Mesothelial cell of epicardium (in vitro differentiated cells): ENCODE results near the gene DMXL1. TPM values are rescaled to one million over a fixed set of nuclear protein-coding genes. Genes with fewer than 3 reads are reported as not detected.

ENCODE experiments used
- DNase-seq, 2 experiments: peaks; one replicate each; pipeline ENCODE4 v3.0.0; 2021; ENCODE audit warnings: low spot score in 2 of 2; ENCODE audit not compliant: unreplicated experiment in 2 of 2
- H3K27ac Mint-ChIP-seq: 2 replicates; pipeline ENCODE4 v1.8.0; 2021; ENCODE audit warnings: mixed read lengths
- H3K27me3 Mint-ChIP-seq: 2 replicates; pipeline ENCODE4 v1.8.0; 2021; ENCODE audit warnings: low read depth, mixed read lengths
- H3K36me3 Mint-ChIP-seq: 2 replicates; pipeline ENCODE4 v1.8.0; 2021; ENCODE audit warnings: mixed read lengths
- H3K4me1 Mint-ChIP-seq: 2 replicates; pipeline ENCODE4 v1.8.0; 2021; ENCODE audit warnings: mixed read lengths
- H3K4me3 Mint-ChIP-seq: 2 replicates; pipeline ENCODE4 v1.8.0; 2021; ENCODE audit warnings: mild to moderate bottlenecking, moderate library complexity, mixed read lengths
- H3K9me3 Mint-ChIP-seq: 2 replicates; pipeline ENCODE4 v1.8.0; 2021; ENCODE audit warnings: mixed read lengths
- total RNA-seq: library from RNA; stranded (reverse); gene quantifications from 3 replicates; pipeline ENCODE4 v1.2.1, GENCODE V29; 2021
- TF ChIP-seq, protein P1 (sequence below): fragments of 200-600 bp; sonication (generic); IDR thresholded peaks from one replicate; pipeline ENCODE4 v1.5.0; 2021; ENCODE audit warnings: antibody characterized with exemption; ENCODE audit not compliant: unreplicated experiment

Gene DMXL1
- total RNA-seq, 1 donor from 2014 or later, result 74.9 TPM

DNA sequence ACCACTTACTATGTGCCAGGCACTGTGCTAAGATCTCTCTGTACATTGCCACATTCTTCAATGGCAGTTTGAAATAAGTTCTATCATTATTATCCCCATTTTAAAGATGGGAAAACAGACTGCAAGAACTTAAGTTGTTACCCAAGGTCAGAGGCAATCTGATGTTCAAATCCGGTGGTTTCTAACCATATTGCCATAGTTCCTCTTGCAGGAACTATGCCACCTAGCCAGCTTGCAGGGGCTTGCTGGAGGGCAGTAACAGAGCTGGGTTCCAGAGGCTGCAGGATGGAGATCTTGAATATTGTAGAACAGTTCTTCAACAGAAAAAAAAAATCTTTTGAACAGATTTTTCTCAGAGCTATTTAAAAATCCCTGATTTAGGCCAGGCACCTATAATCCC lies 213.1 kb downstream of the DMXL1 start:
- H3K9me3 Mint-ChIP-seq, result no peaks in the 10 kb centered on the region
- H3K4me1 Mint-ChIP-seq, result peaks cover 72% of the 10 kb centered on the region
- H3K36me3 Mint-ChIP-seq, result peaks cover 3% of the 10 kb centered on the region
- H3K27me3 Mint-ChIP-seq, result no peaks in the 10 kb centered on the region
- H3K4me3 Mint-ChIP-seq, result no peak overlapping the region
- DNase-seq, result no peak
- peak overlapping the region; percentile 40 for H3K27ac Mint-ChIP-seq
- TF ChIP-seq, protein P1, sequence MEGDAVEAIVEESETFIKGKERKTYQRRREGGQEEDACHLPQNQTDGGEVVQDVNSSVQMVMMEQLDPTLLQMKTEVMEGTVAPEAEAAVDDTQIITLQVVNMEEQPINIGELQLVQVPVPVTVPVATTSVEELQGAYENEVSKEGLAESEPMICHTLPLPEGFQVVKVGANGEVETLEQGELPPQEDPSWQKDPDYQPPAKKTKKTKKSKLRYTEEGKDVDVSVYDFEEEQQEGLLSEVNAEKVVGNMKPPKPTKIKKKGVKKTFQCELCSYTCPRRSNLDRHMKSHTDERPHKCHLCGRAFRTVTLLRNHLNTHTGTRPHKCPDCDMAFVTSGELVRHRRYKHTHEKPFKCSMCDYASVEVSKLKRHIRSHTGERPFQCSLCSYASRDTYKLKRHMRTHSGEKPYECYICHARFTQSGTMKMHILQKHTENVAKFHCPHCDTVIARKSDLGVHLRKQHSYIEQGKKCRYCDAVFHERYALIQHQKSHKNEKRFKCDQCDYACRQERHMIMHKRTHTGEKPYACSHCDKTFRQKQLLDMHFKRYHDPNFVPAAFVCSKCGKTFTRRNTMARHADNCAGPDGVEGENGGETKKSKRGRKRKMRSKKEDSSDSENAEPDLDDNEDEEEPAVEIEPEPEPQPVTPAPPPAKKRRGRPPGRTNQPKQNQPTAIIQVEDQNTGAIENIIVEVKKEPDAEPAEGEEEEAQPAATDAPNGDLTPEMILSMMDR, result no peak

DNA sequence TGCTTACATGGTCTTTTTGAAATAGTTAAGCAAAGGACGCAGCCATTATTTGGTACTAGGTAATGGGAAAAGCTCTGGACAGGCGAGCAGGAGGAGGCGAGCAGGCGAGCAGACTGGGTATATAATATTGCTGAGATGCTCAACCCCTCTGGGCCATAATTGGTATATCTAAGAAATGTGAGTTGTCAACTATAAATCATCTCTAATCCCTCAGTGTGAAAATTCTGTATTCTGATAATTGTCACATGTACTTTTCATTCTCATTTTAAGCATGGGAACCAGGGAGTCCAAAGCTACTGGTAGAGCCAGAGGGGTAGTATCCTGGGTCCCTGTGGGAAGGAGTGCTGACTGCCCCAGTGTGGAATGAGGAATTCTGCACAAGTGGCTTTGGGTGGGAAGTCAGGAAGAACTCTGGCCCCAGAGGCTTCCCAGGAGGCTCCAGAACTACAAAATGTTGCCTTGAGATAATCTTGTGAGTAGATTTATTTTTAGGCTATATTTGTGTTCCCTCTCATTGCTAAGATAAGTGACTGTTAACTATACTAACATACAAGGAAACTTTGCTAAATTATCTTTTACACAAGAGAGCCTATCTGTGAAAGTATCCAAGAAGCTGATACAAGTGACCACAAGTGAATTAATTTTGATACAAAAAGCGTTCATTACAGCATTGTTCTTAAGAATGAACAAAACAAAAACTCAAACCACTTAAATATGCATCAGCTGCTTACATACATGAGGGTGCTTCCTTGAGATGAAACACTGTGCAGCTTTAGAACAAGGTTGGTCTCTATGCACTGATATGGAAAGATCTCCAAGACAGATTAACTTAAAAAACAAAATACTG lies 214.4 kb downstream of the DMXL1 start:
- Mint-ChIP-seq H3K27me3 (no peaks in the 10 kb centered on the region), H3K36me3 (peaks cover 3% of the 10 kb centered on the region), H3K4me1 (peaks cover 81% of the 10 kb centered on the region), H3K9me3 (no peaks in the 10 kb centered on the region), H3K4me3 (no peak overlapping the region), H3K27ac (peak overlapping the region; percentile 43)
- no peak for DNase-seq
- TF ChIP-seq, protein P1, result no peak

DNA sequence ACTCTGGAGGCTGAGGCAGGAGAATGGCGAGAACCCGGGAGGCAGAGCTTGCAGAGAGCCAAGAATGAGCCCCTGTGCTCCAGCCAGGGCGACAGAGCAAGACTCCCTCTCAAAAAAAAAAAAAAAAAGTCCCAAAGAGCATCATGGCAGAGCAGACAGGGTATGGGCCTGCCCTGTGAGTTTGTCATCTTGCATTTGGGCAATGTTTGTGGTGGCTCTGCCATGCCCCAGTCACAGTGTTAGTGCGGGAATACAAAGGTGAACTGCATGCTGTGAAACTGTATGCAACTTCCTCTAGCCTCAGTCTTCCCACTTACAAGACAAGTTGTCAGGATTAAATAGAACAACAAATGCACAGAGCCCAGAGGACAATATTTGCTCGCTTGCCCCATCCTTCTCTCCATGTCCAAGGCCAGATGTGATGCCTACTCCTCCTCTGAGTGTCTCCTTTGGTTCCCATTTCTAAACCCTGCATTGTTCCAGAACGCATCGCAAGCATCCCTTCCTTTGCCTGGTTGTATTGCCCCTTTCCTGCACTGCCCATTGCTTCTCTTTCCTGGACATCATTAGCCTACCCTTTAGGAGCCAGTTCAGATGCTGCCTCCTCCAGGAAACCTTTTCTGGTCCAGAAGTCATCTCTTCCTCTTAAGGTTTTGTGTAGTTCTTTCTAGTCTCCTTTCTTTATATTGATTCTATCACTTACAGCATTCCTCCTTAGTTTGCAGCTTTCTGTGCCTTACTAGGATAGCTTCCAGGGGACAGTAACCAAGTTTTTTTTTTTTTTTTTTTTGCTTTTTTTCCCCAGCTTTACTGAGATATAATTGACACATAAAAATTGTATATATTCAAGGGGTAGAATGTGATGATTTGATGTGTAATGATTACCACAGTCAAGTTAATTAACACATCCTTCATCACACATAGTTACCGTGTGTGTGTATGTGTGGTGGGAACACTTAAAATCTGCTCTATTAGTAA lies 215.9 kb downstream of the DMXL1 start:
- TF ChIP-seq, protein P1, result no peak
- no peak for DNase-seq
- H3K4me1 Mint-ChIP-seq, result peaks cover 84% of the 10 kb centered on the region
- H3K27ac Mint-ChIP-seq, result peak overlapping the region; percentile 96
- no peaks in the 10 kb centered on the region for H3K9me3 Mint-ChIP-seq
- peaks cover 3% of the 10 kb centered on the region for H3K36me3 Mint-ChIP-seq
- no peak overlapping the region for H3K4me3 Mint-ChIP-seq
- no peaks in the 10 kb centered on the region for H3K27me3 Mint-ChIP-seq

DNA sequence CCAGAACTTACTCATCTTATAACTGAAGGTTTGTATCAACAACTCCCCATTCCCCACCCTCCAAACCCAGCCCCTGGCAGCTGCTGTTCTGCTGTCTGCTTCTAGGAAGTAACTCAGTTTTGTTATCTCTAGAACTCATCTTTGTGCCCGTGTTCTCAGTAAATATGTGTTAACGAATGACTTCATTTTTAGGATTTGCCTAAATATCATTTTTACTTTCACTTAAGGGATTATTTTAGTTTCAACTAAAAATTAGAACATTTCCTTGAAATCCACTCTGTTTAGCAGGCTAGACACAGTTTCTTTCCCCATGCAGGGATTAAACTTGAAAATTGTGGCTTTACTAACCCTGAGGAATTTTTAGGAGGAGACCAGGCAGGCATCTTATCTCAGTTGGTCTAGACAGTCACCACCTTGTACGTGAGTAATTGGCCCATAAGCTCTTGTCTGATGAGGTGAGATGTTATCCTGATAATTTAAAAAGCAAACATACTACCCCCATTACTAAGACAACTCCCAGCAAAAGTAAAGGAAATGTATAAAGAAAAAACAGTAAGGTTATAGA lies 216.7 kb downstream of the DMXL1 start:
- peaks cover 85% of the 10 kb centered on the region for H3K4me1 Mint-ChIP-seq
- H3K27me3 Mint-ChIP-seq, result no peaks in the 10 kb centered on the region
- TF ChIP-seq, protein P1, result no peak
- peaks cover 3% of the 10 kb centered on the region for H3K36me3 Mint-ChIP-seq
- H3K27ac Mint-ChIP-seq, result peak overlapping the region; percentile 96
- peak overlapping the region; percentile 19 for H3K4me3 Mint-ChIP-seq
- no peak for DNase-seq
- H3K9me3 Mint-ChIP-seq, result no peaks in the 10 kb centered on the region

DNA sequence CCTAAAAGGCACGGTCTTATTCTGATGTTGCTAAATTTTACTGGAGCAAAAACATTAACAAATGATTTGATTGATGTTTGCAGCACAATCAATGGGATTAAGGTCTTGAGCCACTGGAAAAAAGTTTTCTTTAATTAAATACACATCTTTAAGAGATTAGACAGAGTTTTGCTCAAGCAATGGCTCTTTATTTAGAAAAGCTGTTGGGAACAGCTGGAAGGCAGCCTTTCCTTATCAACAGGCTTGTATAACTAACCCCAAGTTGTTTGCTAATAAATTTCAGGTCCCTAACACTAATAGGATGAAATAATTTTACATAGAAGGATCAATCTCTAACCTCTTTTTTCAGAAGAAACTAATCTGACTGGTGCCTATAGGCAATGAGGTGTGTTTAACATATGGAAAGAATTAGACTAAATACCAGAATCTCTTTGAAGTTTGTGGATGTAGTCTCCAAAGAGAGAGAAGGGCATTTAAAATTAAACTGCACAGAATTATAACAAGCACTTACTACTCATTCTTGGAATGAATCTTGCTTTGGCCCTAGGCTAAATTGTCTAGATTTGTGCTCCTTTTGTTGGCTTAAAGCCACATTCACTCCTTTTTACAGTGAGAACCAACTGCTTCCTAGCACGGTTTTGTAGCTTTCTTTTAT lies 217.6 kb downstream of the DMXL1 start:
- TF ChIP-seq, protein P1, result no peak
- Mint-ChIP-seq H3K4me3 (no peak overlapping the region), H3K36me3 (peaks cover 4% of the 10 kb centered on the region), H3K9me3 (peaks cover 4% of the 10 kb centered on the region), H3K4me1 (peaks cover 82% of the 10 kb centered on the region), H3K27me3 (no peaks in the 10 kb centered on the region), H3K27ac (peak overlapping the region; percentile 96)
- DNase-seq, result no peak
